ENCODE results near the gene TTLL3. TPM values are rescaled to one million over a fixed set of nuclear protein-coding genes. Genes with fewer than 3 reads are reported as not detected.
"Not testable (repeated sequence)": the region's sequence is repeated elsewhere in the genome, so short reads cannot be mapped to it uniquely, and the experiment has no call there.

The TTLL3 gene
- total RNA-seq, 1 donor from 2014 or later = 18.8 TPM

DNA sequence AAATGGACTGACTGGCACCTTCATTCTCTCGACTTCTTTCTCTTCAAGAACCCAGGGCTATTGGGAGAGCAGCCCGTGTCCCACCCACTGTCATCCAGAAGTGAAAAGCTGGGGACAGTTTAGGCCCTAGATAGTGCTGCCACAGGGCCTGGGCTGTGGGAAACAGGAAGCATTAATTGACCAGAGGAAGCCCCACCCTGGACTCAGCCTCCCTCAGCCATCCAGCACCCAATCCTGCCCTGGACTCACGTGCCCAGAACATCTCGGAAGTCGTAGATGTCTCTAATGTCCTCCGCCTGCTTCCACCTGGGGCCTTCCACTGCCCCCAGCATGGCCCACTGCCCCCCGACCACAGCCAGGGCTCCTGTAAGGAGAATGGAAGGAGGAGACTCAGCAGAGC lies 42.6 kb upstream of the TTLL3 start:
- no peak for DNase-seq (ENCODE audit: low read depth)
- H3K27me3 ChIP-seq (ENCODE audit: control insufficient read depth, insufficient read depth, low read length) = no peaks in the 10 kb centered on the region
- no peaks in the 10 kb centered on the region for H3K36me3 ChIP-seq (ENCODE audit: control insufficient read depth, insufficient read depth, low read length)
- no peak overlapping the region for H3K4me3 ChIP-seq (ENCODE audit: low read depth, low read length)
- TF ChIP-seq, protein P1, sequence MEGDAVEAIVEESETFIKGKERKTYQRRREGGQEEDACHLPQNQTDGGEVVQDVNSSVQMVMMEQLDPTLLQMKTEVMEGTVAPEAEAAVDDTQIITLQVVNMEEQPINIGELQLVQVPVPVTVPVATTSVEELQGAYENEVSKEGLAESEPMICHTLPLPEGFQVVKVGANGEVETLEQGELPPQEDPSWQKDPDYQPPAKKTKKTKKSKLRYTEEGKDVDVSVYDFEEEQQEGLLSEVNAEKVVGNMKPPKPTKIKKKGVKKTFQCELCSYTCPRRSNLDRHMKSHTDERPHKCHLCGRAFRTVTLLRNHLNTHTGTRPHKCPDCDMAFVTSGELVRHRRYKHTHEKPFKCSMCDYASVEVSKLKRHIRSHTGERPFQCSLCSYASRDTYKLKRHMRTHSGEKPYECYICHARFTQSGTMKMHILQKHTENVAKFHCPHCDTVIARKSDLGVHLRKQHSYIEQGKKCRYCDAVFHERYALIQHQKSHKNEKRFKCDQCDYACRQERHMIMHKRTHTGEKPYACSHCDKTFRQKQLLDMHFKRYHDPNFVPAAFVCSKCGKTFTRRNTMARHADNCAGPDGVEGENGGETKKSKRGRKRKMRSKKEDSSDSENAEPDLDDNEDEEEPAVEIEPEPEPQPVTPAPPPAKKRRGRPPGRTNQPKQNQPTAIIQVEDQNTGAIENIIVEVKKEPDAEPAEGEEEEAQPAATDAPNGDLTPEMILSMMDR (IDR thresholded peaks at IDR 0.05; ENCODE audit: insufficient read depth, low read length, poor library complexity, severe bottlenecking) = no peak

DNA sequence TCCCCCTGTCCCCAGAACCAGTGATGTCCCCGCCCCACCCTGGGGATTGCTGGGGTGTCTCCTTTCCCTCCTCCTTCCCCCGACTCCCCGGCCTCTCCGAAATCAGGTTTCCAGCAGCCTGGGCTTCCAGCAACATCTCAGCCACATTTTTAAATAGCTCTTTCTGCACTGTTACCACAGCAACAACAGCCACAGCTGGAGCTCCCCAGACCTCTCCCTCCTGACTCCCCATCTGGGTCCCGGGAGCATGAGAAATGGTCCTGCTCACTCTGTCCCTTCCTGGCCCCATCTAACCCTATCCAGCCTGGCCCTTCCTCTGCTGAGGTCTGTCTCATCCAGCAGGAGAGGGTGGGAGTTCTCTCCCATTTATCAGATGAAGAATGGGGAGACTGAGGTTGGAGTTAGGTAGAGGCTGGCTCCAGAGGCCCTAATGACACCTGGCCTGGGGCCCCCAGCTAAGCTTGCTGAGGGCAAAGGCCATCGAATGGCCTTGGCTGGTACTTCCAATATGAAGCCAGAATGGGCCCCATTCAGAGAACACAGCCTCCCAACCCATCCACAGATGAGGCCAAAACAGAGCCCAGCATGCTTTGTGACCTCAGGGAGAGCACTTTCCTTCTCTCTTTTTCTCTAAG lies 41.8 kb upstream of the TTLL3 start:
- no peaks in the 10 kb centered on the region for H3K36me3 ChIP-seq (ENCODE audit: control insufficient read depth, insufficient read depth, low read length)
- no peaks in the 10 kb centered on the region for H3K27me3 ChIP-seq (ENCODE audit: control insufficient read depth, insufficient read depth, low read length)
- no peak for DNase-seq (ENCODE audit: low read depth)
- no peak overlapping the region for H3K4me3 ChIP-seq (ENCODE audit: low read depth, low read length)
- TF ChIP-seq, protein P1 (IDR thresholded peaks at IDR 0.05; ENCODE audit: insufficient read depth, low read length, poor library complexity, severe bottlenecking) = no peak

DNA sequence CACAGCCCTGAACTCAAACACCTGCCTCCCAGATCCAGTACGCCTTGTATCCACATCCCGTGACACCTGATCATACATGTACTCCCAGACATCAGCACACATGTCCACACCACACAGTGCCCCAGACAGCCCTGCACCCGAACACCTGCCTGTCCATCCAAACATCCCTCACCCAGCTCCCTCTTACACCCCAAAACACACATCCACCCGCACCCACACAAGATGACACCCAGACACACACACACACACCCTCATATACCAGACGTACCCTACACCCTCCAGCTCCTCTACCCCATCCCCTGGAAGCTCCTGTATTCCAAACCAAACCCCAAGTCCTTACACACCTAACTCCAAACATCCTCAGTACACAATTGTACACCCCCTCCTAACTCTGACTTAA lies 41.0 kb upstream of the TTLL3 start:
- TF ChIP-seq, protein P1 (IDR thresholded peaks at IDR 0.05; ENCODE audit: insufficient read depth, low read length, poor library complexity, severe bottlenecking) = no peak
- no peaks in the 10 kb centered on the region for H3K27me3 ChIP-seq (ENCODE audit: control insufficient read depth, insufficient read depth, low read length)
- peak overlapping the region; percentile 64 for H3K4me3 ChIP-seq (ENCODE audit: low read depth, low read length)
- no peaks in the 10 kb centered on the region for H3K36me3 ChIP-seq (ENCODE audit: control insufficient read depth, insufficient read depth, low read length)
- no peak for DNase-seq (ENCODE audit: low read depth)

DNA sequence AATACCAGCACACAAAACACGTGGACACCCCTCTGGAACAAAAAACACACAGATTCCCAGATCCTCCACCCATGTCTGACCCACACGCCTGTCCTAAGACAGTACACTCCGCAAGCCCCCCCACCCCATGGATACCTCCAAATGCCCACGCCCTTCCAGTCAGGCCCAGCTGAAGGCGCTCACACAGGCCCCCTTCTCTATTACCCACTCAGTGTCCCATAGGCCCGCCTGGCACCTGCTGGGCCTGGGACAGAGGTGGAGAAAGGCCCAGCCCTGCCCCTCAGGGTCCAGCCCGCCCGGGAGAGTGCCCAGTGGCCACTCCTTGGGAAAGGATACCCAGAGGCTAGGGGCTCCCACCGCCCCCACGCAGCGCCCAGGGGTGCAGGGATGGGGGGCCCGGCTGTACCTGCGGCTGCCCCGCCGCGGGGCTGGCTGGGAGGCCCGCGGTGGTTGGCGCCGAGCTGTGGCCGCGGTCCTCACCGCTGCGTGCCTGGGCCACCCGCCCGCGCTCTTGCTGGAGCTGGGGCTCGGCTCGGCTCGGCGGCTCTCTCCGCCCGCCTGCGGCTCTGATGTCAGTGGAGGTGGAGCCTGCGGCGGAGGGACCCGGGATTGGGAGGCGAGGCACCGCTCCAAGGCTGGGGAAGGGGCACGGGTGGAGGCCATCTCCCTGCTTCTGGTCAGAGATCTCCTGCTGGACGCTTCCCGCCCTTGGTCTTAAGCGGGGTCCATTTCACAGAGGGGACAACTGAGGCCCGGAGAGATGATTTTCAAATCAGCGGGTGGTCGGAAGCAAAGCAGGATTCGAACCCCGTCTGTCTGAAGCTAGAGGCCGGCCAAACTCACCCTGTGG lies 40.4 kb upstream of the TTLL3 start, which contains the start of gene CAMK1:
Gene CAMK1, minus strand, starts transcription at position 522 of the 850 bp plus-strand sequence. CDS start 2,198 bp downstream, outside the sequence.
- H3K36me3 ChIP-seq (ENCODE audit: control insufficient read depth, insufficient read depth, low read length) = no peaks in the 10 kb centered on the region
- no peak for DNase-seq (ENCODE audit: low read depth)
- peak within 1 kb of the TSS; percentile 64 for H3K4me3 ChIP-seq (ENCODE audit: low read depth, low read length)
- TF ChIP-seq, protein P1 (IDR thresholded peaks at IDR 0.05; ENCODE audit: insufficient read depth, low read length, poor library complexity, severe bottlenecking) = no peak
- no peaks in the 10 kb centered on the region for H3K27me3 ChIP-seq (ENCODE audit: control insufficient read depth, insufficient read depth, low read length)

DNA sequence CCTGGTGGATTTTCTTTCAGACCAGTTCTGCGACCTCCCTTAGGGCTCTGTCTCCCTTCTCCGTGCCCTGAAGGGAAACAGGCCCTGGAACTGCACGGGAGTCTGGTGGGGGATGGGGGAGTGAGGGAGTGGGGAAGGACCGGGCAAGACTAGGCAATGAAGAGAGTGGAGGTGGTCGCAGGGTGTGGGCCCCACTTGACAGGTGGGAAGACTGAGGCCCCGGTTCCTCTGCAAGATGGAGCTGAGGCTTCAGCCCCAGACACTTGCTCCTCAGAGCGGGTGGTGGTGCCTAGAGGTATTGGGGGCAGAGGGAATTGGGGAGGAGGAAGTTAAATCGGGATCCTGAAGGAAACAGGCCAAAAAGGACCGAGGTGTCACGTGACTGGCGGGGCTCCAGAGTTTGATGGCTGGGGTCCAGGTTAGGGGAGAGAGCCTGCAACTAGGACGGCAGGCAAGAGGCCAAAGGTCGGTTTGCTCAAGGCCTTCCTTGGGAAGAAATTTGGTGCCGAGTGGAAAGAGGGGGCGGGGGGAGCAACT lies 39.7 kb upstream of the TTLL3 start:
- H3K4me3 ChIP-seq (ENCODE audit: low read depth, low read length) = peak overlapping the region; percentile 64
- H3K27me3 ChIP-seq (ENCODE audit: control insufficient read depth, insufficient read depth, low read length) = no peaks in the 10 kb centered on the region
- TF ChIP-seq, protein P1 (IDR thresholded peaks at IDR 0.05; ENCODE audit: insufficient read depth, low read length, poor library complexity, severe bottlenecking) = no peak
- no peak for DNase-seq (ENCODE audit: low read depth)
- H3K36me3 ChIP-seq (ENCODE audit: control insufficient read depth, insufficient read depth, low read length) = no peaks in the 10 kb centered on the region

DNA sequence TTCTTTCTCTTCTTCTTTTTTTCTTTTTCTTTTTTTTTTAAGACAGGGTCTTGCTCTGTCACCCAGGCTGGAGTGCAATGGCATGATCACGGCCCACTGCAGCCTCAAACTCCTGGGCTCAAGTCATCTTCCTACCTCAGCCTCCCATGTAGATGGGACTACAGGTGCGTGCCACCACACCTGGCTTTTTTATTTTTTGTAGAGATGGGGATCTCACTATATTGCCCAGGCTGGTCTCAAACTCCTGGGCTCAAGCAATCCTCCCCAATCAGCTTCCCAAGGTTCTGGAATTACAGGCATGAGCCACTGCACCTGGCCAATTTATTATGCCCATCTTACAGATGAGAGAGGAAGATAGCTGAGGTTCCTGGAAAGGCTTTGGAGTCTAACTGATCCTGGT lies 39.1 kb upstream of the TTLL3 start:
- not testable (repeated sequence) for H3K36me3 ChIP-seq (ENCODE audit: control insufficient read depth, insufficient read depth, low read length); DNase-seq (ENCODE audit: low read depth); H3K4me3 ChIP-seq (ENCODE audit: low read depth, low read length); H3K27me3 ChIP-seq (ENCODE audit: control insufficient read depth, insufficient read depth, low read length)

All from kidney epithelial cell (primary cell).